Measurements from ENCODE around the gene CTIF. TPM values are rescaled to one million over a fixed set of nuclear protein-coding genes. Genes with fewer than 3 reads are reported as not detected.

The CTIF gene
- total RNA-seq, 1 donor from 2014 or later = 12.6 TPM

DNA sequence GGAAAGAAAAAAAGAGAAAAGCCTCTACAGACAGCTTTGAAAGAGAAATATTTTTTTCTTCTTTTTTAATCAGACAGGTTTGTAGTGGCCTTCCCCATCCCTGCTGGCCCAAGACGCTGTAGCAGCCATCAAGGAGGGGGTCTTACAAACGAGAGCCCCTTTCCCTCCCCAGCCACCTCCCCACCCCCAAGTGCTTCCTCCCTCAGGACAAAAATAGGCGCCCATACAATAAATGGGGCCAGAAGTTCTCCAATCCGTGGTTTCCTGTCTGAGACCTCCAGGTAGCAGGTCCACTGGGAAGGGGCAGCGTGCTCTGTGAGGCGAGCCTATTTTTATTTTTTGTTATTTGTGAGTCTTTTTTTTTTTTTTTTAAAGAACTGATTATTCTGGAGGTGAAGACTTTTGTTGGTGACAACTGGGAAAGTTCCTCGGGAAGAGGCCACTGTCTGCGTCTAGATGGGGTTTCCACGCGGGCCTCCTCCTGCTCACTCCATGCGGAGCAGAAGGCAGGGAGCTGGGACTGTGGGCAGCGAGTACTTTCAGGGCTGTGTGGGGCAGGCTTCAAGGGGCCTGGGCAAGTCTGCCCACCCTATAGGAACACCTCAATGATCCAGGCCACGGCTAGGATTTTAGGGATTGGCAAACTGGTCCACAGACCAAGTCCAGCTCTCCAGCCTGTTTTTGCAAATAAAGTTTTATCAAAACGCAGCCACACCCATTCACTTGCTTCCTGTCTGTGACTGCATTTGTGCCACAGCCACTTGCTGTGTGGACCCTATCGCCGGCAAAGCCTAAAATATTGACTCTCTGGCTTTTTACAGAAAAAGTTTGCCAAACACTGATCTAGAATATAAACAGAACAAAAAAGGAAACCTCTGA lies 139.6 kb downstream of the CTIF start:
- DNase-seq (ENCODE audit: low read depth in 2 of 2) = no peak

DNA sequence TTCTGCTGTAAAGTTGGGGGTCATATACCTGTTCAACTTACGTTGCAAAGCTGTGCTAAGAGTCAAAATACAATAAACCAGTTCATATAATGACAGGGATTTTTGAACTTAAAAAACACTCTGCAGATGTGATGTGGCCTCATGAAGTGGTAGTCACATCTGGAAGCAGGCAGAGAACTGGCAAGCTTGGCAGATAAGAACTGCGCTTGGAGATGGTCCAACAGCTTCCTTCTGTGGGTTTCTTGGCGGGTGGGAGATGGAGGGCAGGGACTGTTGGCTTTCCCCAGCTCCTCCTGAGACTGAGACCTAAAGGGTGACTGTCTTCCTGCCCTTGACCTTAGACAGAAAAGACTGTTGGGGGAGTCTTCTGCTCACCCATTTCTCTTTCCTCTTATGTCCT lies 140.4 kb downstream of the CTIF start:
- no peak for DNase-seq (ENCODE audit: low read depth in 2 of 2)

DNA sequence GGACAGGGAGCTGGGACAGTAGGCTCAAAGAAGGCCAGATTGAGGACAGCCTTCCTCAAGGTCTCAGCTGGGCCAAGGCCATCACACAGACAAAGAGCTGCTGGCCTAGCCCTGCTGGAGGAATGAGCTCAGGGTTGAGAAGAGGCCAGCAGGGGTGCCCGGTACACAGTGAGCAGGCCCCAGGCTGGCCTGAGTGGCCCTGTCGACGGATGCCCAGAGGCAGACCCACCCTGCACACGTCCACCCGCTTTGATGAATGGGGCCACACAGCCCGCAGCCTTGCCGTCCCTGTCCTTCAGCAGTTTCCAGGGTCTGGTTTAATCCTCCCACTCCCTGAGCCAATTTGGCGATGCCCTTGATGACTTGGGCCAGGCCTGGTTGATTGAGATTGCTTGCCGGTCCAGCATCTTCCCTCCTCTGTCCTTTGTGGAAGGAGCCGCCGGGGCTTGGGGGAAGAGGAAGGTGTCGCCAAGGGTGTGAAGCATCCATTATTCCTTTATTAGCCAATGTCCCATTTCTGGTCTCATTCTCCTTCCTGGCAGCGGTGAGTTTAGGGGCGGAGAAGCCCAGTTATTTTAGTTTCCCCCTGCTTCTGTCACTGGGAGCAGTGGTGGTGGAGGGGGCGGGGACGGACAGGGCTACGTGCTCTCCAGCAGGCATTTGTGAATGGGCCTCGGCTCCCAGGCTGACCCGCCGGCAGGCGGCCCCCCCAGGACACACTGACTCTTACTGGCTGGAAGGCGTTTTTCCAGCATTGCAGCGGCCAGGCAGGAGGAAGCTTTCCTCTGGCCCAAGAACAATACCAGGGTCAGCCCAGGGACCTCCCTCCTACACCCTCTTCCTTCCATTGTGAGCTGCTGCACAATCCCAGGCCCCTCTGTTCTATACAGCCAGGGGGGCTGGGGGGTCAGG lies 141.8 kb downstream of the CTIF start:
- DNase-seq (ENCODE audit: low read depth in 2 of 2) = peak; percentile 80 to 96

DNA sequence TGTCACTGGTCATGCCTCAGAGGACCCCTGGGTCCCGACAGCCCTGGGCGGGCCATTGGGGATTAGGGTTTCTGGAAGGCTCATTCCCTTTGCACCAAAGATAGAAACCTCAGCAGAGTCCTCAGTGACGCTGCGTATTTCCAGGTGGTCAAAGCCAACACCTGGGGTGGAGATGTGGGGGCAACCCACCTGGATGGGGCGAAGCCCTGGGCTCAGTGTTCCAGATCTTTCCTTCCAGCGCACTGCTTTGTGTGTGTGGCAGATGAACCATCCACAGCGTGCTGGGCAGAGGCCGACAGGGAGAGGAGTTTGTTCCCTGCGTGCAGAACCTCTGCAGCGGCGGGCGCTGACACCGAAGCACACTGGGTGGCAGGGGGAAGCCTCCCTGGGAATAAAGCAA lies 143.9 kb downstream of the CTIF start:
- no peak for DNase-seq (ENCODE audit: low read depth in 2 of 2)

DNA sequence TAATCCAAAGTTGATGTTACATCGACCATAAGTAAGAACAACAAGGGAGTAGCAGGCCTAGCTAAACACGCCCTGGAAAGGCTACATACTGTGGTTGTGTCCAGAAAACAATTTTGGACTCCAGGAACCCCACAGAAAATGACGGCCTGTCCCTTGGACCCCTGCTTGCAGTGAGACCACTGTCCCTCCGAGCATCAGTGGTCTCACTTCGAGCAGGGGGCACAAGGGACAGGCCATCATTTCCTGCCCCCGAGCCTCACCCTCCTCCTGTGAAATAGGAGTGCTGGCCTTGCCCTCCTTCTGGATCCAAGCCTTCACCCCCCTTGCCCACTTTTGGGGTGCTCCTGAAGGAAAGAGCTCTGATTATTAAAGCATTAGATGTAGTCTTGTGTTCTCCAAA lies 144.4 kb downstream of the CTIF start:
- no peak for DNase-seq (ENCODE audit: low read depth in 2 of 2)

DNA sequence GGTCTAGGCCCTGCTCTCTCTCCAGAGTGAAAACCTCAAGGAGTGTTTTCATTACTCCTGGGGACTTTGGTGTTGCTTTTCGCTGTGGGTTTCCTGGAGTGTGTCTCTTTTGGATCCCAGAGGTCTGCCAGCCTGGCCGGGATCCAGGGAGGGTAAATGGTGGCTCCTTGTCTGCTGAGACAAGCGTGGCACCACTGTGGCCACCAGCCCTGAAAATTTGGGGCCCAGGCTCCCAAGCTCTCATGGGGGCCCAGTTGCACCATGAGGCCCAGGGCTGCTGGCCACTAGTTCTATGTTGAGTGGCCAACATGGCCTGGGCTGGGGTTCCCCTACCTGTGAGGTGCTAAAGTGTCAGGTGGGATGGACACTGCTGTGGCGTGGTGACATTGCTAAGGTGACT lies 144.8 kb downstream of the CTIF start:
- DNase-seq (ENCODE audit: low read depth in 2 of 2) = no peak

DNA sequence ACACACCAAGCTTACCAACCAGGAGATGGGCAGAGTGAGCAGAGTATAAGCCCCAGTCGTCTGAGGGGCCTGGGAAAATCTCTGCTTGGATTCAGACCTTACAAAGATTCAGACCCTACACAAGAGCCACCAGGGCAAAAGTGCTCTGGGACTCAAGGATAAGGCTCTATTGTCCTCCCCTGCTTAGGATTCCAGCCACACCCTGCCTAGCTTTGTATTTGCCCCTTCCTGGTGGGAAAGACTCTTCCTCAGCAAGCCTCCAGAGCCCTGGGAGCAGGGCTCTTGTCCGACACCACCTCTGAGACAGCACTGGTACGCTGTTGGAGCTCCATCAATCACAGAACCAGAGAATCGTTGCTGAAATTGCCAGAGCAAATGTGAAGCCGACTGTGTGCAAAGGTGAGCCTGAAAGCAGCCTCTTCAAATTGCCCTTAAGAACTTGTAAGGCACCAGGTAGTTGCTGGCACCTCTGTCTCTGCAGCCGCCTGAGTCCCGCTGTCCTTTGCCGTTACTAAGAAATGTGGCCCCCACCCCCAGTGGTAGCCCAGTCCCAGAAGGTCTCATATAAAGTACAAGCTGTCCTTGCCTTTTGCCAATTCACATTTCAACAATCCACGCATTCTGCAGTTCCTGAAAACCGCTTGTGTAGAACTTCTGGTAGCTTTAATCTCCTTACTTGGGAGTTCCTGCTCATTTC lies 148.7 kb downstream of the CTIF start:
- DNase-seq (ENCODE audit: low read depth in 2 of 2) = no peak

DNA sequence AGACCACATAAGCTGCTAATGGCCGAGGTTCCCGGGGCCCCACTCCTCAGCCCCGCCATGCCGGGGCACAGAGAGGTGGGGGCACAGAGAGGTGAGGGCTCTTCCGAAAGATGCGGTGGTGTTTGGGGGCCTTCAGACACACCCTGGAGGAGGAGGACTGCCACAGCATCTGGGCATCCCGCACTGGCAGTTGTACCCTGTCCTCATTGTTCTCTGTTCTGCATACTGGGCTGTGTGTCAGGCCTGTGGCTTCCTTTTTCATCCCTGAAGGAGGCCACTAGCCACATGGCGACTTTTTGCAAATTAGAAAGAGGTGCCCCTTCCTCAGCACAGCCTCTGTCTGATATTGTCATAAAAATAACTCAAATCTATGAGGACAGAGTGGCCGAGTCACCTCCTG lies 150.1 kb downstream of the CTIF start:
- no peak for DNase-seq (ENCODE audit: low read depth in 2 of 2)

DNA sequence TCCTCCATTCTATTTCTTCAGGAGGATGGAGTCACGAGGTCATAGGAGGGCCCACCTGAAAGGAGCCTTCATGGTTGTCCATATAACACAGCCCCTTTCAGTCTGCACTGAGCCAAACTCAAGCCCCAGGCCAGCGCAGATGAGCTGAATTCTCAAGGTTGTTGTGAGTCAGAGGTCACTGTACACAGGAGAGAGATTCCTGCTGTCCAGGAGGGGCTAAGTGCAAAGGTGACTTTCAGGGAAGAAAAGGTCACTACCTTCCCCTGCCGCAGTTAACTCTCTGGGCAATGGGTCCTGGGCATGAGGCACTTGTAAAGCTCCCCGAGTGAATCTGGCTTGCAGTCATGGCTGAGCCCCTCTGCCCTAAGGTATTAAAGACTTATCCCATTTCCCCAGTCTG lies 150.7 kb downstream of the CTIF start:
- DNase-seq (ENCODE audit: low read depth in 2 of 2) = no peak

DNA sequence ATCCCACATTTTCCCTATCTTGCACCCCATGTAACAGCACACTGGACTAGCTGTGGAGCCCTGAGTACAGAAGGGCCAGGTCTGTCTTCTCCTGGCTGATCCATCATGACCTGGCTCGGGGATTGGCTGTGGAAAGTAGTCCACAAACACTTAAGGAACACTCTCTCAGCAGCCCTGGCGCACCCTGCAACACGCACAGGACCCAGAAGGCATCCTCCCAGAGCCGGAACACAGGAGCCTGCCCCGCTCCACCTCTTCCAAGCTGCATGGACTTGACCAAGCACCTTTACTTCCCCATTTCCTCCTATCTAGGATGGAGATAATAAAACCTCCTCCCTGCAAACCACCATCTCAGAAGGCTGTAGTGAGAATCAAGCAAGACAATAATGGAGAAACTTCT lies 151.7 kb downstream of the CTIF start:
- DNase-seq (ENCODE audit: low read depth in 2 of 2) = no peak

DNA sequence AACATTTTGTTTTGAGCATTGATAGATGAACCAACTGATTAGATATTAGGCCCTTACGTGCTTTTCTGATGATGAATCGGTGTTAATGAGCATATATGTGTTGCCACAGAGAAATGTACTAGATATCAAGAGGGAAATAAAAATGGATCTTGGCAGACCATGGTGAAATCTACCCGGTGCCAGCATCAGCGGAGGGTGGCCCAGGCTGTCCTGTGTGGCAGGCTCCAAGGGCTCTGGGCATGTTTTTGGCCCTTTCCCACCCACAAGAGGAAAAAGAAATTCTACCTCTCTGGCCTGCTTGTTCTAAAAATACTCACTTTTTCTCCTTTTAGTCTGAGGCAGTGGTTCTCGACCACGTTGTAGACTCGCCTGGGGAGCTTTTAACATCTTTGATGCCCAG lies 154.2 kb downstream of the CTIF start:
- DNase-seq (ENCODE audit: low read depth in 2 of 2) = no peak

DNA sequence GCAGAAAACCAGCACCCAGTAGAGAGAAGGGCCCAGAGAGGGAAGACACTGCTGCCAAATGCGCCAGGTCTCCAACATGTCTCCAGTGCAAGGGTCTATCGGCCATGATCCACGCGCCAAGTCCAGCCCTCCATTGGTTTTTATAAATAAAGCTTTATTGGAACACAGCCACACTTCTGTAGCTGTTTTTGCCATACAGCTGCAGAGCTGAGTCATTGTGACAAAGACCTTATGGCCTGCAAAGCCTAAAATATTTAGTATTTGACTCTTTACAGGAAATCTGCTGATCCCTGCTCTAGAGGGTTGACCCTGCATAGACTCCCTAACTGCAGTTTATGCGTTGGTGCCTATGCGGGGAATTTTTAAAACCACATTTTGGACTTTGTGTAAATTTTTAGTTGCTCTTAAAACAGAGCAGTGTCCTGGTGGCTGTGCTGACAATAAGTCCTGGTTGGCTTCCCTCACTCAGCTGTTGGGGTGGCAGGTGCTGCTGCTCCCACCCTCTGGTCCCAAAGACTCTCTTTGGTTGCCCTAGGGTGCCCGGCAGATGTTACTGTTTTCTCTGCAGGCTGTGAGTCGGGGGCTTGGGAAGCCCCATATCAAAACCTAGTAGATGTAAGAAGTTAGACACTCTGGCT lies 154.9 kb downstream of the CTIF start:
- peak in 1 of 2 donors; percentile 38 for DNase-seq (ENCODE audit: low read depth in 2 of 2)

DNA sequence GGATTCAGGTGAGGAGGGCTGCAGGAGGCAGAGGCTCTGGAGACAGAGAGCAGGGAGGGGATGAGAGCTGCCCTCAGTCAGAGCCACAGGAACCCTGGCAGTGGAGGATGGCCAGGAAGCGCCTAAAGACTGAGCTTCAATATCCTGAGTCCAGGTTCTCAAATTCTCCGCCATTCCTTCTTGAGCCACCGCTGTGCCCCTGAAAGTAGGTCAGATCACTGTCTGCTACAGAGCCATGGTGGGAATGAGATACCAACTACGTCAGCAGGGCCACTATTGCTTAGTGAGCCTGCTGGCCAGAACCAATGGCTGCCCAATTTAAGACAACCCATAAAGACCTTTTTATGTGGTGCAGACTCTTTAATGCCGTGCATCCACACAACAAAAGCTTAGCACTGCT lies 155.5 kb downstream of the CTIF start:
- DNase-seq (ENCODE audit: low read depth in 2 of 2) = no peak

DNA sequence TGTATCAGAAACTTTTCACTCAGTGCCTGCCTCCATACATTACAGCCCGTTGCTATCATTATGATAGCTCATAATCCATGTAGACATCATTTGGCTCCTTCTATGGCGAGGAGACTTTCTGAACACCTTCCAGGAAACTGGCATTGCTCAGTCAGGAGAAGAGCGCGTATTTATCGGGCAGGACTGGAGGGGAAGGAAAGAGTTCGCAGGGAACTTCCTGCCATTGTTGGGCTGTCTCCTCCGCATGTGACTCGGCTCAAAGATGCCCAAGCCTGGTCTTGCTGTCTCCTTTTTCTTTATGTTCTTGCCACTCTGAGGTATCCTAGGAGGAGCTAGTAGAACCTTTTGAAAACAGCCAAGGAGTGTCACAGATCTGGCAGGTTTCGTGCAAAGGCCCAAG lies 156.8 kb downstream of the CTIF start:
- DNase-seq (ENCODE audit: low read depth in 2 of 2) = peak in 1 of 2 donors; percentile 75

DNA sequence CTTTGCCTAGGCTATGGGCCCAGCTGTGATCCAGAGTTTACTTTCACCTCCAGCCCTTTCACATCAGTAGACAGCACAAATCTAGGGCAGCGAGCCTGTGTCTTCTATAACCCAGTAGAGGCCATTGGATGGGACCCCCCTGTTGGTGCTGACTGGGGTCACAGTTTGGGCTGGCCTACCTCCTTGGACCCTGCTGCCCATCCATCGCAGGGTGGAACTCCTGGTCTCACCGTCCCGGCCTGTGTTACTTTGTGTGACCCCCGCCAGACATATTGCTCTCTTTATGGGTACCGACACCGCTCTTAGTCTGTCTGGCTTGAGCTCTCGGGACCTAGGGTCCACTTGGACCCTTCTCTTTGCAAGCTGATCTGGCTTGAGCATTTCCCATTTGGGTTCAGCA lies 157.4 kb downstream of the CTIF start:
- no peak for DNase-seq (ENCODE audit: low read depth in 2 of 2)

DNA sequence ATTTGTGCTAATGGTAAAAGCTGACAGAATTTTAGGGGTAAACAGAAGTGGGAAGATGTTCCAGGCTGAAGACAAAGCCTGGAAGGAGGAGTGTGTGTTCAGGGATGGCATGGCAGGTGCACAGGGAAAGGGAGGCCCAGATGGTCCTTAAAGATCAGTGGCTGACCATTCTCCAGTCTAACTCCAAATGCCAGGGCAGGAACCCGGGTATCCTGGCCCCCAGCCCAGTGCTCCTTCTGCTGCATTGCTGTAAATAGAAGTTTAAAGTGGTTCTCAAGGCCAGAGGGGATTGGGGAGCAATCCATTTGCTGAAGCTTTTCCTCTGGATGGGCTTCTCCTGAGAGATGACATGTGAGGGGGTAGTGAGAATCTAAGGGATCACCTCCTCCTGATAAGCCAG lies 158.6 kb downstream of the CTIF start:
- DNase-seq (ENCODE audit: low read depth in 2 of 2) = no peak

DNA sequence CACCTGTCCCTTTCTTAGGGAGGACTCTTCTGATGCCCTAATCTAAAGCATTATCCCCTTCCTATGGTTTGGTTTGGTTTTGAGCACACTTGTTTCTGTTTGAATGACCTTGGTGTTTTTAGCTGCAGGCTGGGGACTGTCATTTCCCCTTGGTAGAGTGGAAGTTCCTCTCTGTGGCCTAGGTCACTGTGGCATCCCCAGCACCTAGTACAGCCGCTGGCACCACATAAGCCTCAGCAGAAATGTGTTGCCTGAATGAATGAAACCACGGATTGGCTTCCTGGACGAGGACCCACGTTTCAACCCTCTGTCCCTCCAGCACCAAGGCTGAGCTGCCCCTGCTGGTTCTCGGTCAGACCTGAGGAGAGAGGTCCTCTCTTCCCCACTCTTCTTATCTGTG lies 159.9 kb downstream of the CTIF start:
- DNase-seq (ENCODE audit: low read depth in 2 of 2) = no peak

DNA sequence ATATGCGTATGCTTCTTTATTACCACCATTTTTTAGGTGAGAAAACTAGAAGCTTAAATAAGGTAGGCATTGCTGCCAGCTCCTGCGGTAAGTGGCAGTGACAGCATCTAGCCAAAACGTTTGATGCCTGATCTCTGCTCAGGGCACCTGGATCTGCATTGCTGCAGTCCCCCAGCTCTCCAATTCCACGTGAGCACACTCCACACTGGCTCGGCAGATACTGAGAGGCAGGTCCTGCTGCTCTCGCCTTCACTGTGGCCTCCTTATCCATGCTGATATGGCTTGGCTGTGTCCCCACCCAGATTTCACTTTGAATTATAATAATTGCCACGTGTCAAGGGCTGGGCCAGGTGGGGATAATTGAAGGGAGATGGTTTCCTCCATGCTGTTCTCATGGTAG lies 160.9 kb downstream of the CTIF start:
- no peak for DNase-seq (ENCODE audit: low read depth in 2 of 2)

DNA sequence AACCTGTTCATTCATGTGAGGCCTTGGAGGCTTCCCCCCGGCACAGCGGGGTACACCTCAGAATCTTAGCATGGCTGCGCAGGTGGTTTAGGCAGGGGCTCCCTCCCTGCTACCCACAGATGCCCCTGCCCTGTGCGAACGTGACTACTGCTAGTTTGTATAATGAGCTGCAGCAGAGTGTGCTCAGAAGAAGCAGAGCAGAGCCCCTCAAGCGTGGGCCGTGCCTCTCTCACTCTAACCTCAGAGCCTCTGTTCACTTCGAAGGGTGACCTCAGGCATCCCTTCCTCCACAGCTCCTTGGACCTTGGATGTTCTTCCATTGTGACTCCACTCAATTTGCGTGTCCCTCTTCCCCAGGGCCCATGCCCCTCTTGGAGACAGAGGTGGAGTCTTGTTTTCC lies 161.6 kb downstream of the CTIF start:
- no peak for DNase-seq (ENCODE audit: low read depth in 2 of 2)

DNA sequence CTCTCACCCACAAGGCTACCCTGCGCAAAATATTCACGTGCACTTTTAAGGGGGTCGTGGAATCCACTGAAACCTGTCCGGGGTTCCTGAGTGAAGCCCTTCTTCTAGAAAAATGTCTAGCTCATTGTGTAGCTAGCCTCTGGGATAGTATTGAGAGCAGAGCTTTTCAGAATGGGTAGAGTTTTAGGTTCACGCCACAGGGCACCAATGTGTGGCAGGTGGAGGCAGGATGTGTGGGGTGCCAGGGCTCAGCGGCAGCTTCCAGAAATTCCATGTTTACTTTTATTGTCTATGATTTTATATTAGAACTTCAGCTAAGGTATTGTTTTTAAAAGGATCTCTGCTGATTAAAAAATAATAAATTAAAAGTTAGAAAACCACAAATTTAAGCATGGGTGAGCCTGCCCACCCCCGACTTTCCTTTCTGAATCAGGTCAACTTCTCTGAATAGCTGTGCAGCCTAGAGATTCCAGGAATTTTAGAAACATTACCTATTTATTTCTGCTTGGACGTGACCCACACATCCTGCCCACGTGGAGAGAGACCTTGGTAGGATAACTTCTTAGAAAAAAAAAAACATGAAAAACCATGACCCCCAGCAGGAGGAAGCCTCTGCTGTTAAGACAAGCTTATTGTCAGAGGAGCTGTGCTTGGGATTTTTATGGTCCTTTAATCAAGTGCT lies 163.7 kb downstream of the CTIF start:
- DNase-seq (ENCODE audit: low read depth in 2 of 2) = no peak

DNA sequence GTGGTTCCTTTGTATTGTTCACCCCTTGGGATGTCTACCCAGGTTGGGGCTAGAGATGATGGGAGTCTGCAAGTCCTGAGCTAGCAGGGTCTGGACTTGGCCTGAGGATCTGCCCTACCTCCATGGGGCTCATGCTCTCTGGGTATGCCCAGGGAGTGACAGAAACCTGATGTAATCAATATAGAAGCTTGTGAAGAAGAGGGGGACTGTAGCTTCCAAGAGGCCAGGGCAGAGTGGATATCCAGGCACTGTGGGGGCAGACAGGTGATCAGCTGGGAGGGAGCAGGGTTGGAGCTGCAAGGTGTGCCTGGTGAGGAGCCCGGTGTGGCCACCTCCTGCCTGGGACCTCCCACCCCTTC lies 164.2 kb downstream of the CTIF start:
- no peak for DNase-seq (ENCODE audit: low read depth in 2 of 2)

Measured in dermis microvascular lymphatic vessel endothelial cell (primary cell).